Measurements from ENCODE around the gene TMEM271.

The TMEM271 gene

GRCh38 chr4:528835-529234 lies 47.3 kb downstream of the TMEM271 start:
- Histone ChIP-seq H3K36me3 (peaks cover 65% of the 10 kb centered on the region), H3K4me3 (ENCODE audit: low read depth, low read length) (no peak overlapping the region), H3K27me3 (ENCODE audit: insufficient read depth, low read depth, severe bottlenecking) (no peaks in the 10 kb centered on the region), H3K27ac (no peak overlapping the region; the same call in 1 of the 2 replicates), H3K9me3 (ENCODE audit: severe bottlenecking) (no peaks in the 10 kb centered on the region)
- peak; percentile 32 for DNase-seq
- TF ChIP-seq, protein P1, sequence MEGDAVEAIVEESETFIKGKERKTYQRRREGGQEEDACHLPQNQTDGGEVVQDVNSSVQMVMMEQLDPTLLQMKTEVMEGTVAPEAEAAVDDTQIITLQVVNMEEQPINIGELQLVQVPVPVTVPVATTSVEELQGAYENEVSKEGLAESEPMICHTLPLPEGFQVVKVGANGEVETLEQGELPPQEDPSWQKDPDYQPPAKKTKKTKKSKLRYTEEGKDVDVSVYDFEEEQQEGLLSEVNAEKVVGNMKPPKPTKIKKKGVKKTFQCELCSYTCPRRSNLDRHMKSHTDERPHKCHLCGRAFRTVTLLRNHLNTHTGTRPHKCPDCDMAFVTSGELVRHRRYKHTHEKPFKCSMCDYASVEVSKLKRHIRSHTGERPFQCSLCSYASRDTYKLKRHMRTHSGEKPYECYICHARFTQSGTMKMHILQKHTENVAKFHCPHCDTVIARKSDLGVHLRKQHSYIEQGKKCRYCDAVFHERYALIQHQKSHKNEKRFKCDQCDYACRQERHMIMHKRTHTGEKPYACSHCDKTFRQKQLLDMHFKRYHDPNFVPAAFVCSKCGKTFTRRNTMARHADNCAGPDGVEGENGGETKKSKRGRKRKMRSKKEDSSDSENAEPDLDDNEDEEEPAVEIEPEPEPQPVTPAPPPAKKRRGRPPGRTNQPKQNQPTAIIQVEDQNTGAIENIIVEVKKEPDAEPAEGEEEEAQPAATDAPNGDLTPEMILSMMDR (IDR thresholded peaks at IDR 0.05; ENCODE audit: low read depth, low read length), result no peak

DNA sequence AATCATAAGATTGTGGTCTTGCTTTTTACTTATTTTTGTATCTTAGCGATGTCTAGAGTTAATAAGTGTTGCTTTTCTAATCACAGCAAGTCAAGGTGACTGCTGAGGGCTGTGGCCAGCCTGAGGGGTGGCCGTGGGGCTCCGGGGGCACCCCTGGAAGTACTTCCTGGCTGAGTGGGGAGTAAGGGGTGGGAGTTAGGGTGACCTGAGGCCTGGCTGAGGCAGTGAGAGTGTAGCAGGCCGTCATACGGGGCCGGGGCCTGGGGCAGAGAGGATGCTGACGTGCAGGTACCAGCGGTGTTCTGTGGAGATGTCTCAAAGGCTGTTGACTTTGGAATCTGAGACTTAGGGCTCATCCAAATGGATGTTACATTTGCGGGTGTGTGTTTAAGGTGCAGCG lies 47.8 kb downstream of the TMEM271 start:
- Histone ChIP-seq H3K4me3 (ENCODE audit: low read depth, low read length) (no peak overlapping the region), H3K27me3 (ENCODE audit: insufficient read depth, low read depth, severe bottlenecking) (no peaks in the 10 kb centered on the region), H3K27ac (no peak overlapping the region), H3K36me3 (peaks cover 70% of the 10 kb centered on the region), H3K9me3 (ENCODE audit: severe bottlenecking) (no peaks in the 10 kb centered on the region)
- TF ChIP-seq, protein P1 (IDR thresholded peaks at IDR 0.05; ENCODE audit: low read depth, low read length), result no peak
- DNase-seq, result no peak

- no peak for DNase-seq
- Histone ChIP-seq H3K36me3 (peaks cover 73% of the 10 kb centered on the region), H3K27ac (no peak overlapping the region)
Observed at GRCh38 chr4:526971-527460, 49.1 kb downstream of the TMEM271 start.

DNA sequence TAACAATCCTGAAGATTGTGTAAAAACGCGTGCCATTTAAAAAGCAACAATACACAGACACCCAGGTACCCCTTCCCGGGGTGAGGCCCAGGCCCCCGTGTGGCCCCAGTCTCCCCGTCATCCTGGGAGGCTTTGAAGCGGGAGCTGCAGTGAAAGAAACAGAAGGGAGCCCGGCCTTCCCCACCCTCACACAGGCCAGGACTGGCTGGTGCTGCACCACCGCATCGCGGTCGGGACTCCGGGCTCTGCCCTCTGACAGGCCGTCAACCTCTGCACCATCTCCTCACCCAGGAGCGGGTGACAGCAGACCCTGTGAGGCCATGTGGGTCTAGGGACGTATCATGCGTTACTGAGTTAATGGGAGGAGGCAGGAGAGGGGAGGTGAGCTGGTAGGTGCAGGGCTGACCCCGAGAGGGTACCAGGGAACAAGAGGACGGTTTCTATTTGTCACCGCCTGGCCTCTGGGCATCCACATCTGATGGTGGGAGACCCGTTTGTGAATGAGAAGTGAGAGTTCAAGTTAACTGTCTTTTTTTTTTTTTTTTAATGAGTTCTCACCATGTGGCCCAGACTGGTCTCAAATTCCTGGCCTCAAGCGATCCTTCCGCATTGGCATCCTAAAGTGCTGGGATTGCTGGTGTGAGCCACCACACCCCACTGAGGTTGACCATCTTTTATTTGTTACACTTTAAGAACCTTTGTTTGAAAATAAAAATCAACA lies 49.7 kb downstream of the TMEM271 start:
- no peak overlapping the region for H3K4me3 ChIP-seq (ENCODE audit: low read depth, low read length)
- H3K27me3 ChIP-seq (ENCODE audit: insufficient read depth, low read depth, severe bottlenecking), result no peaks in the 10 kb centered on the region
- H3K9me3 ChIP-seq (ENCODE audit: severe bottlenecking), result no peaks in the 10 kb centered on the region
- TF ChIP-seq, protein P1 (IDR thresholded peaks at IDR 0.05; ENCODE audit: low read depth, low read length), result no peak
- peaks cover 73% of the 10 kb centered on the region for H3K36me3 ChIP-seq
- no peak overlapping the region for H3K27ac ChIP-seq
- no peak for DNase-seq

More at GRCh38 chr4:526971-527460, 49.1 kb downstream of the TMEM271 start:
- no peaks in the 10 kb centered on the region for H3K27me3 ChIP-seq (ENCODE audit: insufficient read depth, low read depth, severe bottlenecking)
- H3K9me3 ChIP-seq (ENCODE audit: severe bottlenecking), result no peaks in the 10 kb centered on the region
- H3K4me3 ChIP-seq (ENCODE audit: low read depth, low read length), result no peak overlapping the region
- TF ChIP-seq, protein P1 (IDR thresholded peaks at IDR 0.05; ENCODE audit: low read depth, low read length), result no peak

DNA sequence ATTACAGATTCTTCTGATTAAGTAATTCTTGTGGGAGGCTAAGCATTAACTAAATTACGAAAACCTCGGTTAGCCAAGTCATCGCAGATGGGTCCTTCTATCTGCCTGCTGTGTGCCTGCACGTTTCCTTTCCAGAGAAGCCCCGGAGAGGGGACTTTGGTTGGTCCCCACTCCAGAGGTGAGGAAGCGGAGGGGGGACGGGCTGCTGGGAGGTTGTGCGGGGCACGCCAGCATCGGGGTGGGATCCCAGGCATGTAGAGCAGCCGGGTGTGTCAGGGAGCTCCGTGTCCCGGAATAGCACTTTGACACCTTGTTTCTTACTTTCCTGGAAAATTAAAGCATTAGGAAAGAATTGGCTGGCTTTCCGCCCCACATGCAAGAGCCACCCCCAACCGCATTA lies 50.4 kb downstream of the TMEM271 start:
- Histone ChIP-seq H3K27me3 (ENCODE audit: insufficient read depth, low read depth, severe bottlenecking) (no peaks in the 10 kb centered on the region), H3K9me3 (ENCODE audit: severe bottlenecking) (no peaks in the 10 kb centered on the region), H3K36me3 (peaks cover 72% of the 10 kb centered on the region), H3K4me3 (ENCODE audit: low read depth, low read length) (no peak overlapping the region), H3K27ac (no peak overlapping the region)
- TF ChIP-seq, protein P1 (IDR thresholded peaks at IDR 0.05; ENCODE audit: low read depth, low read length), result no peak
- no peak for DNase-seq
